ENCODE measurements around the gene SUSD1. TPM values are rescaled to one million over a fixed set of nuclear protein-coding genes. Genes with fewer than 3 reads are reported as not detected.
A peak's percentile ranks its signal among the peaks of the same experiment; 100 is the strongest.

The SUSD1 gene
- total RNA-seq, 4 donors from 2014 or later = 5.9 to 10.0 (median 7.4) TPM

- 82 to 93% methylated on average over 2 to 3 of the region's 4 CpGs for WGBS, 2 donors (ENCODE audit: low coverage in 1 of 2)
- no peak for ATAC-seq
- Histone ChIP-seq H3K36me3 (peaks cover 0 to 5% of the 10 kb centered on the region in 2 donors), H3K27ac (no peak overlapping the region), H3K4me1 (no peaks in the 10 kb centered on the region), H3K4me3 (no peak overlapping the region), H3K9me3 (no peaks in the 10 kb centered on the region), H3K27me3 (no peaks in the 10 kb centered on the region)
- TF ChIP-seq POLR2A (IDR thresholded peaks at IDR 0.05) = no peak
- TF ChIP-seq CTCF (IDR thresholded peaks at IDR 0.05) = peak in 1 of 4 experiments; percentile 15
These were observed 62.0 kb downstream of the SUSD1 start for GRCh38 chr9:112112941-112113681.

- no peak for ATAC-seq
- TF ChIP-seq CTCF (IDR thresholded peaks at IDR 0.05) = no peak
- no peak for TF ChIP-seq EP300 (IDR thresholded peaks at IDR 0.05)
- TF ChIP-seq POLR2A (IDR thresholded peaks at IDR 0.05) = no peak
- TF ChIP-seq POLR2AphosphoS5 (IDR thresholded peaks at IDR 0.05) = no peak
- H3K4me3 ChIP-seq = no peak overlapping the region
- peaks cover 0 to 5% of the 10 kb centered on the region in 2 donors for H3K36me3 ChIP-seq
- 66 to 70% methylated on average over 4 of the region's 4 CpGs for WGBS, 2 donors (ENCODE audit: low coverage in 1 of 2)
- H3K27me3 ChIP-seq = no peaks in the 10 kb centered on the region
- no peaks in the 10 kb centered on the region for H3K9me3 ChIP-seq
- no peak overlapping the region for H3K27ac ChIP-seq
- H3K4me1 ChIP-seq = no peaks in the 10 kb centered on the region
These were observed 62.6 kb downstream of the SUSD1 start for GRCh38 chr9:112112519-112112918.

GRCh38 chr9:112111461-112111860 is 63.6 kb downstream of the SUSD1 start:
- Histone ChIP-seq H3K27me3 (no peaks in the 10 kb centered on the region), H3K4me3 (no peak overlapping the region), H3K4me1 (no peaks in the 10 kb centered on the region), H3K36me3 (peaks cover 0 to 5% of the 10 kb centered on the region in 2 donors), H3K27ac (no peak overlapping the region), H3K9me3 (no peaks in the 10 kb centered on the region)
- TF ChIP-seq EP300 (IDR thresholded peaks at IDR 0.05) (no peak), POLR2A (IDR thresholded peaks at IDR 0.05) (no peak), POLR2AphosphoS5 (IDR thresholded peaks at IDR 0.05) (no peak), CTCF (IDR thresholded peaks at IDR 0.05) (no peak)
- WGBS, 2 donors (ENCODE audit: low coverage in 1 of 2) = 93% methylated on average over 3 to 5 of the region's 8 CpGs
- ATAC-seq = no peak

- Histone ChIP-seq H3K4me1 (no peaks in the 10 kb centered on the region), H3K36me3 (peaks cover 0 to 5% of the 10 kb centered on the region in 2 donors), H3K27ac (no peak overlapping the region), H3K27me3 (no peaks in the 10 kb centered on the region), H3K4me3 (no peak overlapping the region), H3K9me3 (no peaks in the 10 kb centered on the region)
- 79 to 100% methylated on average over 1 to 2 of the region's 2 CpGs for WGBS, 2 donors (ENCODE audit: low coverage in 1 of 2)
- no peak for TF ChIP-seq POLR2AphosphoS5 (IDR thresholded peaks at IDR 0.05)
- no peak for TF ChIP-seq CTCF (IDR thresholded peaks at IDR 0.05)
- TF ChIP-seq EP300 (IDR thresholded peaks at IDR 0.05) = no peak
- TF ChIP-seq POLR2A (IDR thresholded peaks at IDR 0.05) = no peak
- ATAC-seq = no peak
These were observed 64.4 kb downstream of the SUSD1 start for GRCh38 chr9:112110777-112111113.

GRCh38 chr9:112110094-112110776 is 64.9 kb downstream of the SUSD1 start:
- Histone ChIP-seq H3K4me3 (no peak overlapping the region), H3K27me3 (no peaks in the 10 kb centered on the region), H3K27ac (no peak overlapping the region), H3K9me3 (no peaks in the 10 kb centered on the region), H3K4me1 (no peaks in the 10 kb centered on the region), H3K36me3 (peaks cover 0 to 5% of the 10 kb centered on the region in 2 donors)
- 66 to 74% methylated on average over 7 to 9 of the region's 9 CpGs for WGBS, 2 donors (ENCODE audit: low coverage in 1 of 2)
- TF ChIP-seq POLR2AphosphoS5 (IDR thresholded peaks at IDR 0.05) (no peak), EP300 (IDR thresholded peaks at IDR 0.05) (no peak), POLR2A (IDR thresholded peaks at IDR 0.05) (no peak), CTCF (IDR thresholded peaks at IDR 0.05) (no peak)
- ATAC-seq = no peak
